ENCODE measurements around the gene HEATR9.
"Not testable (repeated sequence)": the region's sequence is repeated elsewhere in the genome, so short reads cannot be mapped to it uniquely, and the experiment has no call there.

The HEATR9 gene, protein sequence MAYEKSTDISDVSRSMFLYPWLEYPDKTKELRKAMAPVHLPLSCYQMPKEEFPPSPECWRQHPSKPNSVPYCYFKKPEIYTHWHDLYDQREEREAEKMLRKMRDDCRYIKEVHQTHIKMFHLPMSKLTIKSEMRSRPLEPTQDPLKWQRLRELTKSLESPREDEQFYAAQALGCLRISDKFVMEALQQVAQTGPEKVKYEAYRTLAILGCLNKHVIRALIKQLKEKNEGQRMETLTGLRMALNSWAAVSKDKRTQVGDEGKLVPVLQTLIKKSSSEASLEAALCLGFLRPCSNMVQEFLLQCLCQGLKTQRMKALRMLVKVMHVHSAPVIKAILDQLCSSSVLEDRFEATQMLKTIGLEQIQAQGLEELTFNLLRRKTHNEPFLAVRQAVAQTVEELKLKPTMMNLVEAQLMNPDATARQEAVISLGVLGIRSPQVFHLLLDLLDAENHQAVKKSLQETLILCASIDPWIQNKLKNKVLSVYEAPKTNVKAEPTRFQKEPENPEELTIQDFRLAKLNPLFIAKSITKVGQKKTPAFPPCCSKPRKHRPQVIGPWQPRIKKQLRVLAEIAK

DNA sequence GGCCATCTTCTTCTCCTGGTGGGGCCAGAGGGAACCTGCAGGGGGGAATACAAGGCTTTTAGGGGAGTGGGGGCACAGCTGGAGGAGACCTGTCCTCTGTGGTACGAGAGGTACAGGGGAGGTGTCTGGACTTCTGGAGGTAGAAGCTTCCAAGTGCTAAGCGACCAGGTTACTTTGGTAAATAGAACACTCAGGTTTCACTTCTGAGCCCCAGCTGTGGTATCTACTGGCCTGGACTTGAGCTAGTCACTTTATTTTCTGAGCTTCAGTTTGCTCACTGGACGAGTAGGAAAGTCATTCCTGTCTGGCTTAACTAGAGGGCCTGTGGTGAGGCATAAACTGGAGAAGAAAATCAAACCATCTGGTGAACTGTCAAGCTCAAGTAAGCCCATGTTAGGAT, at the start of gene HEATR9:
Gene HEATR9, minus strand, starts transcription at position 155 of the 400 bp plus-strand sequence. Its CDS starts 149 bp downstream, at position 6.
- no peak for DNase-seq (ENCODE audit: low read depth, low spot score)

- DNase-seq (ENCODE audit: low read depth, low spot score) = no peak
Observed at GRCh38 chr17:35917519-35918213, 49.0 kb upstream of the HEATR9 start.

- DNase-seq (ENCODE audit: low read depth, low spot score) = no peak
Observed at GRCh38 chr17:35915153-35915964, 46.7 kb upstream of the HEATR9 start.

DNA sequence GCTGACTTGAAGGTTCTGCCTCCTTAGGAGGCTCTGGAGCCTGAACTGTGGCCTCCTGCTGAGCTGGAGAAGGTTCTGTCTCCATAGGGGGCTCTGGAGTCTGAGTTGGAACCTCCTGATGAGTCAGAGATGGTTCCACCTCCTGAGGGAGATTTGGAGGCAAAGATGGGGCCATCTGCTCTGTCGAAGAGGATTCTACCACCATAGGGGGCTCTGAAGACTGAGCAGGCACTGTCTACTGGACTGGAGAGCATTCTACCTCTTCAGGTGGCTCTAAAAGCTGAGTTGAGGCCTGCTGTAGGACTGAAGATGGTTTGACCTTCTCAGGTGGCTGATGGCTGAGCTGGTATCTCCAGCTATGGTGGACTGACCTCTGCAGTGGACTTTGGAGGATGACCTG, 45.7 kb upstream of the HEATR9 start:
- no peak for DNase-seq (ENCODE audit: low read depth, low spot score)

DNA sequence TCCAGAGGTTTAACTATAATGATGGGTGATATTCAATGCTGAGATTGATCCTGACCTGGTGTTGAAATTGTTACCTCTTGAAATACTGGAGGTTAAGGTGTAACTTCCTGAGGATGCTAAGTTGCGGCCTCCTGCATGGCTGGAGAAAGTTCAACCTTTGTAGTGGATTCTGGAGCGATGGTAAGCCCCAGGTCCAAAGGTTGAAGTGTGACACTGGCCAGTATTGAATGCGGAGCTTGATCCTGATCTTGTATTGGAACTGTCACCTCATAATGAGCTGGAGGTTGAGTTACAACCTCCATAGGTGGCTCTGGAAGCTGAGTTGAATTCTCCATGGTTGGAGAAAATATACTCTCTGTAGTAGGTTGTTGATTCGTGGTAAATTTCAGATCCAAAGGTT, 44.9 kb upstream of the HEATR9 start:
- DNase-seq (ENCODE audit: low read depth, low spot score) = no peak

GRCh38 chr17:35912942-35913341, 44.3 kb upstream of the HEATR9 start:
- no peak for DNase-seq (ENCODE audit: low read depth, low spot score)

DNA sequence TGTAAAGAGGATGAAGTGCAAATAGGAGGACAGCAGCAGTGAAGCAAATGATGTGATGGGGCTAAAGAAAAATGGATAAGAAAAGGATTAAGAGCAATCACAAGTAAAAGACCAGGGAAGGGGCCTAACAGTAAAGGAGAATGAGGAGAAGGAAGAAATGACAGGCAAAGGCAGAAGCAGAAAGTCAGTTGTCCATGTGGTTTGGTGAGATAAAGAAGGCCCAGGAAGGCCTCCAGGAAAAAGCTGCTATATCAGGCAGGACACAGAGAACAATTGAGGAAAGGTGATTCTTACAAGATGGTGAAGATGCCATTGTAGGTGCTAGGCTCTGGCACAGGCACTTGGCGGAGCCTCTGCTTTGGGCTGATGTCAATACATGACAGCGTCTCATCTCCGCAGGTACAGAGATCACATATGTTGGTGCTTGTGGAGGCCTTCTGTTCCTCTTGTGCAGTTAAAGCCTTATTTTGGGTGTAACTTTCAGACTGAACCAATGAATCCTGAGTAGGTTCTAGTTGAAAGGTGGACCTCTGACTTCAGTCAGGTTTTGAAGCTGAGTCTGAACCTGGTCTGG, 43.7 kb upstream of the HEATR9 start:
- no peak for DNase-seq (ENCODE audit: low read depth, low spot score)

DNA sequence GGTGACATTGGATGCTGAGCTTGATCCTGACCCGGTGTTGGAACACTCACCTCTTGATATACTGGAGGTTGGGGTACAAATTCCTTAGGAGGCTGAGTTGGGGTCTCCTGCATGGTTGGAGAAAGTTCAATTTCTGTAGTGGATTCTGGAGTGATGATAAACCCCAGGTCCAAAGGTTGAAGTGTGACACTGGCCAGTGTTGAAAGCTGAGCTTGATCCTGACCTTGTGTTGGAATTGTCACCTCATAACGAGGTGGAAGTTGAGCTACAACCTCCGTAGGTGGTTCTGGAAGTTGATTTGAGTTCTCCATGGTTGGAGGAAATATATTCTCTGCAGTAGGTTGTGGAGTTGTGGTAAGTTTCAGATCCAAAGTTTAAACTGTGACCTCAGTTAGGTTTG, 40.7 kb upstream of the HEATR9 start:
- no peak for DNase-seq (ENCODE audit: low read depth, low spot score)

DNA sequence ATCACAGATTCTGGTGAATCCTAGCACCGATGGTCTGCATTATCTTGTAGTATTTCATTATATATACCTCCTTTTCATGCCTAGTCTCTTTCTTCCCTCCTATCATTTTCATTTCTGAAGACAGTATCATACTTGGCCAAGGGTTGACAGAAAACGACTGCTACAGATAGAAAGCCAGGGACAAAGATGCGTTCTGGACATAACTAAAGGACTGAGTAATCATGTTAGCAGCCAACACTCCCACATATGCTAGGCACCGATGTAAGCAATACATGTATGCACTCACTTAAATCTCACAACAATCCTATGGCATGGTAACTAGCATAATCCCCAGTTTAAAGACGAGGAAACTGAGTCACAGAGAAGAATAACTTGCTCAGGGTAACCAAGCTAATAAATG, 39.0 kb upstream of the HEATR9 start:
- DNase-seq (ENCODE audit: low read depth, low spot score) = no peak

- no peak for DNase-seq (ENCODE audit: low read depth, low spot score)
Observed at GRCh38 chr17:35906926-35907637, 38.4 kb upstream of the HEATR9 start.

DNA sequence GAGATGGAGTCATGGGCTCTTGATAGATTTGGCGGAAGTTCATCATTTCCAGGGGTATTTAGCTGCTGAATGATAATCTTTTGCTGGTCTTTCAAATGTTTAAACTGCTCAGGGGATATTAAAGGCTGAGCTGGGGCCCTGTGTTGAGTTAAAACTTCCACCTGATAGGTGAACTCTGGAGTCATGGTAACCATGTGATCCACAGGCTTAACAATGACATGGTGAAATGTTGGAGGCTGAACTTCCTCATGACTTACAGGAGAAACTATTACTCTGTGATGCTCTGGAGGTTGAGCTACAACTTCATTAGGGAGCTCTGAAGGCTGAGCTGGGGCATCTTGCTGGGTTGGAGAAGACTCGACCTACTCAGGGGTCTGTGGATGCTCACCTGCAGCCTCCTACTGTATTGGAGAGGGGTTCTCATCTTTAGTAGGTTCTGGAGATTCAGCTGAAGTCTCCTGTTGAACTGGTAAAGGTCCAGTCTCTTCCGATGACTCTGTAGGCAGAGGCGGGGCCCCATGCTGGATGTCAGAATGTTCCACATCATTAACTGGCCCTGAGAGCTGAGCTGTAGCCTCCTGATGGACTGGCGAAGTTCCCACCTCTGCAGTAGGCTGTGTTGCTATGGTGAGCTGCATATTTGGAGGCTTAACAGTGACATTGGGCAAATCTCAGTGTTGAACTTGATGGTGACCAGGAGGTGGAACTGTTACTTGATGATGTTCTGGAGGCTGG, 37.7 kb upstream of the HEATR9 start:
- no peak for DNase-seq (ENCODE audit: low read depth, low spot score)

DNA sequence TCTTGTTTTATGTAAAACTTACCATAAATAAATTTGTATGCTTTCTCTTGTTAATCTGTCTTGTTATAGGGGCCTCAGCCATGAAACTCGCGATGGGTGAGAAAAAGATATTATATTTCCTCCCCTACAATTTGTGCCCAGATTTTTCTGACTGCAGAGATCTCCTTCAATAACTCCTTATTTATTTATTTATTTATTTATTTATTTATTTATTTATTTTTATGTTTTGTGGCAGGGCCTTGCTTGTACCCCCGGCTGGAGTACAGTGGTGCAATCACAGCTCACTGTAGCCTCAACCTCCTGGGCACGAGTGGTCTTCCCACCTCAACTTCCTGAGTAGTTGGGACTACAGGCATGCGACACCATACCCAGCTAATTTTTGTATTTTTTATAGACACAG, 34.8 kb upstream of the HEATR9 start:
- no peak for DNase-seq (ENCODE audit: low read depth, low spot score)

DNA sequence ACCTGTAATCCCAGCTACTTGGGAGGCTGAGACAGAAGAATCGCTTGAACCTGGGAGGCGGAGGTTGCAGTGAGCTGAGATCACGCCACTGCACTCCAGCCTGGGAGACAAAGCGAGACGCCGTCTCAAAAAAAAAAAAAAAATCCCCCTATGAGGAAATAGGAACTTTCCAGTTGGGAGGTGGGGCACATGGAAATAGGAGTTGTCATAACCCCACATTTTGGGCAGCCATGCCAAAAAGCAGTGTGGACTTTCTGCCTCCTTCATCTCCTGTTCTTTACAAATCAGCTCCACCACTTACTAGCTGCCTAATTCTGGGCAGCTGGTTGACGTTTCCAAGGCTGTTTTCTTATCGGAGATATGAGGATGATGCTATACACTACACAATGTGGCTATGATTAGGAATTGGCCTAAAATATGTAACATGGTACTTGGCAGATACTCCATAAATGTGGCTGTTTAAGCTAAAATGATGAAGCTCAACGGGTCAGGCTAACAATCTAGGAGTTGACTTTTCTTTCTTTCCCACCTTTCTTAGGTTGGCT, 33.0 kb upstream of the HEATR9 start:
- DNase-seq (ENCODE audit: low read depth, low spot score) = no peak

- DNase-seq (ENCODE audit: low read depth, low spot score) = no peak
Observed at GRCh38 chr17:35900708-35901480, 32.2 kb upstream of the HEATR9 start.

DNA sequence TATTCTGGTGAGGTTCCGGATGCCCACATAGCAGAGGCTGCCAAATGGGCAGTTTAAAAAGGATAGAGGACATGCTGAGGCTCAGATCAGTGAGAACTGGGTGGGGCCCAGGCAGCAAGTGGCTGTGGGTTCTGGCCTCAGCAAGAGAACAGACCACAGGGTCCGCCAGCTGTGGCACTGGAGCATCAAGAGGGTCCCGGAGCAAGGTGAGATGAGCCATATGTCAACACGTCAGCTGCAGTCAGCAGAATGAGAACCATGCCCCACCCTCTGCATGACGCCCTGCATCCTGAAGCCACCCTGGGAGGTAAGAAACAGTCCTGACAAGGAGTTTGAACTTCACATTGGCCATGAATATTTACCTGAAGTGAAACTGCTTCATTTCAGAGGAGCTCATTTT, 31.6 kb upstream of the HEATR9 start:
- no peak for DNase-seq (ENCODE audit: low read depth, low spot score)

DNA sequence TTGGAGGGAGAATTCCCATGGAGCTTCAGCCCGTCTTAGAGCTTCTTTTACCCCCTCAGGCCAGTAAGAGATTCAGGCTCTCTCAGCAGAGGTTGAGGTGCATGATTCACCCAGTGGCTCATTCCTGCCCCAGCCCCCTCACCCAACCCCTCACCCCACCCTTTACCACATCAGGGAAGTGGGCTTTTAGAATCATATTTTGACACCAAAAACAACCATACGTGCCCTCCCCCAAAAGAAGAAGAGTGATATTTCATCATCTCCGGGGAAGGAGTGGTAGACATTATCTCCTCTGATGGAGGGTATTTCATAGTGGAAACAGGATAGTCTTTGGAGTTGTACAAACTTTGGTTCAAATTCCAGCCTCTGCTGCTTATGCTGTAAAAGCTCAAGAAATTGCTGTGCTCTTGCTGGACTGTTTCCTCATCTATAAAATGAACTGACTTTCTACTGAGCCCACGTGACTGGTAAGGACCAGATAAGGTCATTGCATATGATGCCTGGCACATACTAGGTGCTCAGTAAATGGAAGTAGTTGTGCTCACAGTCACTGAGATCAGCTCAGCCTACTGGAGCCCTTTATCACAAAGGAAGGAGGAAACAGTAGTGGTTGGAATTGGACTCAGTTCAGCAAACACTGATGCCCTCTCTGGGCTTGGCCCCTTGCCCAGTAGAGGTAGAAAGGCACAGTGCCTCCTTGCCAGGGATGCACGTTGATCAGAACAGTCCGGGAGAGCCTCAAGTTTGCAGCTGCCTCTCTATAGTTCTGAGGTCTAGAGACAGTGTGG, 29.8 kb upstream of the HEATR9 start:
- no peak for DNase-seq (ENCODE audit: low read depth, low spot score)

- not testable (repeated sequence) for DNase-seq (ENCODE audit: low read depth, low spot score)
Observed at GRCh38 chr17:35897772-35898171, 29.1 kb upstream of the HEATR9 start.
